Fibroblast of lung (primary cell): Measurements from ENCODE around the gene NTRK3. TPM values are rescaled to one million over a fixed set of nuclear protein-coding genes. Genes with fewer than 3 reads are reported as not detected.
A peak's percentile ranks its signal among the peaks of the same experiment; 100 is the strongest.

Source experiments
- DNase-seq, 2 donors: peaks; one replicate each; pipeline versions ENCODE4 v3.0.0 to v3.0.0-alpha.2; 2010; ENCODE audit warnings: low read depth in 2 of 2
- H2AFZ ChIP-seq: 2 replicates; pipeline ENCODE4 v1.5.1; 2012; ENCODE audit warnings: low read length, control low read depth, inconsistent platforms
- H3K27ac ChIP-seq: 2 replicates; pipeline ENCODE4 v1.5.1; 2011; ENCODE audit warnings: low read length, control low read depth; ENCODE audit not compliant: insufficient read depth
- H3K27me3 ChIP-seq: 2 replicates; pipeline ENCODE4 v1.5.1; 2011; ENCODE audit warnings: mild to moderate bottlenecking, low read length; ENCODE audit not compliant: control insufficient read depth, insufficient read depth
- H3K36me3 ChIP-seq: 2 replicates; pipeline ENCODE4 v1.5.1; 2011; ENCODE audit warnings: low read length; ENCODE audit not compliant: control insufficient read depth, insufficient read depth
- H3K4me1 ChIP-seq: 2 replicates; pipeline ENCODE4 v1.5.1; 2011; ENCODE audit warnings: low read length; ENCODE audit not compliant: control insufficient read depth, insufficient read depth; ENCODE audit errors: extremely low read depth
- H3K4me2 ChIP-seq: 2 replicates; pipeline ENCODE4 v1.5.1; 2011; ENCODE audit warnings: low read length, control low read depth; ENCODE audit not compliant: insufficient read depth; ENCODE audit errors: extremely low read depth
- H3K4me3 ChIP-seq, 4 experiments: fragments of 200-600 bp in 1 of 4; sonication (generic) in 1 of 4; replicated peaks in 1 of 4; 2 replicates each; pipeline ENCODE4 v1.5.1; 2011 to 2016; ENCODE audit warnings: low read length in 4 of 4, low read depth in 3 of 4, mild to moderate bottlenecking in 3 of 4, control low read depth in 2 of 4, inconsistent platforms in 1 of 4, mixed read lengths in 1 of 4; ENCODE audit not compliant: insufficient read depth in 1 of 4; ENCODE audit errors: control extremely low read depth in 1 of 4
- H3K79me2 ChIP-seq: 2 replicates; pipeline ENCODE4 v1.5.1; 2012; ENCODE audit warnings: mild to moderate bottlenecking, low read length, inconsistent platforms; ENCODE audit not compliant: control insufficient read depth, insufficient read depth
- H3K9ac ChIP-seq: 2 replicates; pipeline ENCODE4 v1.5.1; 2011; ENCODE audit warnings: mild to moderate bottlenecking, low read length, control low read depth; ENCODE audit not compliant: insufficient read depth
- H3K9me3 ChIP-seq: 2 replicates; pipeline ENCODE4 v1.5.1; 2012; ENCODE audit warnings: low read depth, low read length; ENCODE audit not compliant: control insufficient read depth, insufficient read depth
- H4K20me1 ChIP-seq: 2 replicates; pipeline ENCODE4 v1.5.1; 2011; ENCODE audit warnings: low read length; ENCODE audit not compliant: control insufficient read depth, insufficient read depth; ENCODE audit errors: extremely low read depth
- EZH2 ChIP-seq: IDR thresholded peaks from 2 replicates; pipeline ENCODE4 v1.5.1; 2012; ENCODE audit warnings: low read length, control low read depth, mild to moderate bottlenecking; ENCODE audit errors: missing control alignments
- polyA plus RNA-seq, 2 donors: library from polyadenylated mRNA; depleted of rRNA in 1 of 2; stranded (reverse) in 1 of 2; unstranded in 1 of 2; fragments of >200 nt; gene quantifications; 2 replicates each; pipeline ENCODE4 v1.2.1, GENCODE V29; 2011 to 2012; ENCODE audit warnings: missing spikeins in 1 of 2
- total RNA-seq: library from RNA; depleted of rRNA; stranded (reverse); fragments of >200 nt; gene quantifications from 2 replicates; pipeline ENCODE4 v1.2.1, GENCODE V29; 2014
- TF ChIP-seq, protein P1 (sequence below), 2 donors: IDR thresholded peaks in 1 of 2; conservative IDR thresholded peaks in 1 of 2; 1 replicate in 1 of 2; 2 replicates in 1 of 2; pipeline ENCODE4 v1.5.1; 2011 to 2012; ENCODE audit warnings: low read length in 2 of 2, control low read depth in 1 of 2, inconsistent platforms in 1 of 2, low read depth in 1 of 2, mild to moderate bottlenecking in 1 of 2

The NTRK3 gene
- total and polyA plus RNA-seq, 2 donors (not counting 1 experiment from before 2014, with no cell fraction given) = 0.06 TPM; not detected in 1

DNA sequence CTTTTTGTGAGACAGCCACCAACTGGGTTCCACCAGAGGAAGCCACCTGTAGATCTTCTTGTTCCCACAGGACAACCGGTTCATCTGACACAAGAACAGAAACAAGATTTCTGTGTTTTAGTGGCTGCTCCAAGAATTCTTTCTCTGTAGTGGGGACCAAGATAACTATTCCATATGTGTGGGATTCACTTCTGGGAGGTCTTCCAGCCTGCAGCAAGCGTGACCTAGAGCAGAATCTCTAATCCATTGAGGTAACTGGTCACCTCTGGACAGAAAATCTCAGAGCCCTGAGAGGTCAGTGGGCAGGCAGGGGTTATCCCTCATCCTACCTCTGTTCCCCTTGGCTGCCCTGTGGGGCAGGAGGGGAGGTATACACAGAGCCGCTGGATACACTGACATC, 311.3 kb downstream of the NTRK3 start:
- H4K20me1 ChIP-seq = no peaks in the 10 kb centered on the region
- no peak for TF ChIP-seq EZH2
- TF ChIP-seq, protein P1, sequence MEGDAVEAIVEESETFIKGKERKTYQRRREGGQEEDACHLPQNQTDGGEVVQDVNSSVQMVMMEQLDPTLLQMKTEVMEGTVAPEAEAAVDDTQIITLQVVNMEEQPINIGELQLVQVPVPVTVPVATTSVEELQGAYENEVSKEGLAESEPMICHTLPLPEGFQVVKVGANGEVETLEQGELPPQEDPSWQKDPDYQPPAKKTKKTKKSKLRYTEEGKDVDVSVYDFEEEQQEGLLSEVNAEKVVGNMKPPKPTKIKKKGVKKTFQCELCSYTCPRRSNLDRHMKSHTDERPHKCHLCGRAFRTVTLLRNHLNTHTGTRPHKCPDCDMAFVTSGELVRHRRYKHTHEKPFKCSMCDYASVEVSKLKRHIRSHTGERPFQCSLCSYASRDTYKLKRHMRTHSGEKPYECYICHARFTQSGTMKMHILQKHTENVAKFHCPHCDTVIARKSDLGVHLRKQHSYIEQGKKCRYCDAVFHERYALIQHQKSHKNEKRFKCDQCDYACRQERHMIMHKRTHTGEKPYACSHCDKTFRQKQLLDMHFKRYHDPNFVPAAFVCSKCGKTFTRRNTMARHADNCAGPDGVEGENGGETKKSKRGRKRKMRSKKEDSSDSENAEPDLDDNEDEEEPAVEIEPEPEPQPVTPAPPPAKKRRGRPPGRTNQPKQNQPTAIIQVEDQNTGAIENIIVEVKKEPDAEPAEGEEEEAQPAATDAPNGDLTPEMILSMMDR (conservative IDR thresholded peaks at IDR 0.05 in 1 of 2, IDR thresholded peaks at IDR 0.05 in 1 of 2; ENCODE audit: low read depth in 1 of 2, low read length in 2 of 2) = no peak
- no peaks in the 10 kb centered on the region for H3K9me3 ChIP-seq
- H3K27me3 ChIP-seq = no peaks in the 10 kb centered on the region
- no peak overlapping the region for H2AFZ ChIP-seq
- DNase-seq = no peak
- no peak overlapping the region for H3K27ac ChIP-seq
- no peak overlapping the region for H3K9ac ChIP-seq
- no peaks in the 10 kb centered on the region for H3K4me1 ChIP-seq
- H3K36me3 ChIP-seq = no peaks in the 10 kb centered on the region
- H3K4me2 ChIP-seq = no peak overlapping the region
- no peak overlapping the region for H3K4me3 ChIP-seq
- H3K79me2 ChIP-seq = no peaks in the 10 kb centered on the region

- H3K27ac ChIP-seq = no peak overlapping the region
- no peak for TF ChIP-seq EZH2
- TF ChIP-seq, protein P1 (conservative IDR thresholded peaks at IDR 0.05 in 1 of 2, IDR thresholded peaks at IDR 0.05 in 1 of 2; ENCODE audit: low read depth in 1 of 2, low read length in 2 of 2) = no peak
- DNase-seq = no peak
- H3K4me1 ChIP-seq = no peaks in the 10 kb centered on the region
- H3K36me3 ChIP-seq = no peaks in the 10 kb centered on the region
- no peaks in the 10 kb centered on the region for H3K9me3 ChIP-seq
- H3K4me3 ChIP-seq = no peak overlapping the region
- H3K79me2 ChIP-seq = no peaks in the 10 kb centered on the region
- H3K9ac ChIP-seq = no peak overlapping the region
- no peak overlapping the region for H2AFZ ChIP-seq
- H3K27me3 ChIP-seq = no peaks in the 10 kb centered on the region
- no peak overlapping the region for H3K4me2 ChIP-seq
- no peaks in the 10 kb centered on the region for H4K20me1 ChIP-seq
Measured at GRCh38 chr15:87944691-87945090, 311.8 kb downstream of the NTRK3 start.

- no peak overlapping the region for H2AFZ ChIP-seq
- H3K4me1 ChIP-seq = no peaks in the 10 kb centered on the region
- no peak overlapping the region for H3K27ac ChIP-seq
- H3K79me2 ChIP-seq = no peaks in the 10 kb centered on the region
- no peaks in the 10 kb centered on the region for H3K36me3 ChIP-seq
- no peak for TF ChIP-seq EZH2
- TF ChIP-seq, protein P1 (conservative IDR thresholded peaks at IDR 0.05 in 1 of 2, IDR thresholded peaks at IDR 0.05 in 1 of 2; ENCODE audit: low read depth in 1 of 2, low read length in 2 of 2) = no peak
- peak in 1 of 2 donors; percentile 9 for DNase-seq
- no peaks in the 10 kb centered on the region for H3K27me3 ChIP-seq
- no peaks in the 10 kb centered on the region for H3K9me3 ChIP-seq
- no peak overlapping the region for H3K4me2 ChIP-seq
- H3K9ac ChIP-seq = no peak overlapping the region
- no peaks in the 10 kb centered on the region for H4K20me1 ChIP-seq
- H3K4me3 ChIP-seq = no peak overlapping the region
Measured at GRCh38 chr15:87944050-87944449, 312.5 kb downstream of the NTRK3 start.
